Adipose tissue (tissue), 3 donors: ENCODE data around the gene ARMC2. TPM values are rescaled to one million over a fixed set of nuclear protein-coding genes. Genes with fewer than 3 reads are reported as not detected.

Experiments used
- H3K27ac ChIP-seq: one replicate; pipeline ENCODE4 v1.5.1; 2013; ENCODE audit warnings: low read depth, low read length
- WGBS, 3 donors: extraction: QIAGEN DNeasy Blood & Tissue Kit; methylation state at CpG; one replicate each; pipeline ENCODE4 v1.1.7; 2013; 5-methylcytosine and 5-hydroxymethylcytosine counted together
- polyA plus RNA-seq, 3 donors: library from polyadenylated mRNA; stranded (reverse); fragments of 200-250 nt; gene quantifications; one replicate each; pipeline ENCODE4 v1.2.3, GENCODE V29; 2013
- donor health status: healthy with polysubstance abuse.
- donor health status: Bipolar disorder and iron deficiency.
- donor health status: healthy.

The ARMC2 gene
- polyA plus RNA-seq, 3 donors: 0.85 to 9.0 (median 2.8) TPM

- no peak overlapping the region for H3K27ac ChIP-seq
- 35 to 75% (median 45%) methylated on average over 3 of the region's 3 CpGs for WGBS, 3 donors
Measured at GRCh38 chr6:108820006-108820405, 28.2 kb upstream of the ARMC2 start.

GRCh38 chr6:108822401-108822800, 25.8 kb upstream of the ARMC2 start:
- no peak overlapping the region for H3K27ac ChIP-seq
- WGBS, 3 donors: 86 to 92% (median 89%) methylated on average over 4 of the region's 4 CpGs

DNA sequence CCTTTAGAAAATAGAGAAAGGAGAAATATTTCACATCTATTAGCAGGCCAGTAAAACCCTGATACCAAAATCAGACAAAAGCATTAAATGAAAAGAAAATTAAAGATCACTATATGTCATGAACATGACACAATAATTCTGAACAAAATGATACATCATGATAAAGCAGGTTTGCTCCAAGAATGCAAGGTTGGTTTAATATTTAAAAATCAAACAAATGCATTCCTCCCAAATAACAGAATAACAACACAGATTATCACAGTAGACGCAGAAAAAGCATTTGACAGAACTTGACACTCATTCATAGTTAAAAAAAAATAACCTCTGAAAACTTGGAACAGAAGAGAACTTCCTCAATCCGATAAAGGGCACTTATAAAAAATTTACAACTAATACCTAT, 22.9 kb upstream of the ARMC2 start:
- 74 to 97% (median 93%) methylated on average over 2 of the region's 2 CpGs for WGBS, 3 donors
- no peak overlapping the region for H3K27ac ChIP-seq

GRCh38 chr6:108831104-108831503, 17.1 kb upstream of the ARMC2 start:
- WGBS, 3 donors: 56 to 74% (median 61%) methylated on average over 5 of the region's 5 CpGs
- no peak overlapping the region for H3K27ac ChIP-seq

DNA sequence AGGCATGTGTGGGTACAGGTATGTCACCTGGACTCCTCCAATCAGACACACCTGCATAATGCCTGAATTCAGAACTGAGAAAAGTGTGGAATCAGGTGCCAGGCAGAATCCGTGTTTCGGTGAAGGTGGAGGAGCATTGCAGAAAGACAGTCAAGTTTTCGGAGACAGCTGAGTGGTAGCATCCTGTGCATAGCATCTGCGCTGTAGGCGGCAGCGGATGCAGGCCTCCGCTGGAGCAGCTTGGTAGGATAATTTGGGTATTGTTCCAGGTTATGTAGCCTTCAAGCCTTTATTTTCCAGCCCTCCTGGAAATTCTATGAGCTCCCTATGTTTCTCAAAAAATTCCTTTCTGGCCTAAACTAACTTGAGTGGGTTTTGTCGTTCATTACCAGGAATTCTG, 15.5 kb upstream of the ARMC2 start:
- 97 to 98% (median 98%) methylated on average over 8 of the region's 8 CpGs for WGBS, 3 donors
- no peak overlapping the region for H3K27ac ChIP-seq

GRCh38 chr6:108835218-108835850, 12.9 kb upstream of the ARMC2 start:
- WGBS, 3 donors: 35 to 41% (median 40%) methylated on average over 4 of the region's 4 CpGs
- no peak overlapping the region for H3K27ac ChIP-seq

- no peak overlapping the region for H3K27ac ChIP-seq
- WGBS, 3 donors: 90 to 94% (median 92%) methylated on average over 3 of the region's 3 CpGs
Measured at GRCh38 chr6:108836061-108836460, 12.2 kb upstream of the ARMC2 start.

DNA sequence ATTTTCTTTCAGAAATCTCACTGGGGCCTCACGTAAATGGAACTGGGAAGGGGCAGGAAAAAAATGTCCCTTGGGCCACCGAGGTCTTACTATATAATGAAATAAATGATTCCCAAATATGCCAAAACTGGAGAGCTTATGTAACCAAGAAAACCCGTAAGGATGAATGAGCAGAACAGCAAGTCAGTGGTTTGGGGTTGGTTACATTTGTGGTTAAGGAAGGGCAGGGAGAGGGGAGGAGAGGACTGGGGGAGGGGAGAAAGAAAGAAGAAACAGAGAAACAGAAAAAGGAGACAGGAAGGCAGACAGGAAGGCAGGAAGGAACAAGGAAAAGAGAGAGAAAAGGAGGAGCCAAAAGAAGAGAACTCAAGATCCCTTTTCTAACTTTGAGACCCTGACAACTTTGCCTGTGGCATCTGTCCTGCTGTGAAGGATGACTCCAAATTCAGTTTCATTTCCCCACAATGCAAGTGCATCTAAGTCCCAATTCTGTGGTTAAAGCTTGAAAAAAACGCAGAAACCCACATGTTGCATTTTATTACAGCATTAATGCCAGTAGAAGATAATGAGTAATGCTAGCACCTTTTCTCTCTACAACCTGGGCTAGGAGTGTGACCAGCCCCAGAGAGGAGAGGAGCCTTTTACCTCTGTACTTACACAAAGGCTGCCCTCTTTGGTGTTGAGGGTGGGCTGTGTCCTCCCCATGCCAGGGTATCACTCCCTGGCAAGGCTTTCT, 10.8 kb upstream of the ARMC2 start:
- 38 to 79% (median 51%) methylated on average over 4 of the region's 4 CpGs for WGBS, 3 donors

DNA sequence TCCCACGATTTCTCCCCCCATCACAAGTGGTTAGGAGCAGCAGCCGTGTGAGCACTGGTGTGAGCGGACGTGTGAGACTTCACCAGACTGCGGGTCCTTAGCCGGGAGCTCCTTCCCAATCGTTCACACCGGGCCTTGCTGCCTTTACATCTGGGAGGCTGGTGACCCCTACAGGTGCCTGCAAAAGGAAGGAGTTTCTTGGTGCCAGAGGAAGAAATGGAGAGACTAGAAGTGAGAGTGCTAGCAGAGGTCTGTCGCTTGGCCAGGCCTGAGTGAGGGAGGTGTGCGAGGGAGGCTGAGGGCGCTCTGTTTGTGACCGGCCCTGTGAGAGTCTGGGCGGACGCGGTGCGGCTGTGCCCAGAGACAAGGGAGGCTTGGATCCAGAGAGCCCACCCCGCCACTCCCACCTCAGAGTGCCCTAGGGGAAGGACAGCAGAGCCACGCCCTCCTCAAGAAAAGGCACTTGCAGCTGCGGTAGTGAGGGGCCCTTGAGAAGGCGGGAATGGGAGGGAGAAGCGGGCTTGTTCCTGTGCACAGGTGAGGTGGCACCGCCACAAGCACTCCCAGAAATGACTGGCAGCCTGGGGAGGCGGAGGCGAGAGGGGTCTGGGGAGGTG, 10.0 kb upstream of the ARMC2 start:
- 57 to 69% (median 60%) methylated on average over 23 to 24 of the region's 24 CpGs for WGBS, 3 donors

More for the DNA sequence above, 10.8 kb upstream of the ARMC2 start:
- H3K27ac ChIP-seq: no peak overlapping the region

DNA sequence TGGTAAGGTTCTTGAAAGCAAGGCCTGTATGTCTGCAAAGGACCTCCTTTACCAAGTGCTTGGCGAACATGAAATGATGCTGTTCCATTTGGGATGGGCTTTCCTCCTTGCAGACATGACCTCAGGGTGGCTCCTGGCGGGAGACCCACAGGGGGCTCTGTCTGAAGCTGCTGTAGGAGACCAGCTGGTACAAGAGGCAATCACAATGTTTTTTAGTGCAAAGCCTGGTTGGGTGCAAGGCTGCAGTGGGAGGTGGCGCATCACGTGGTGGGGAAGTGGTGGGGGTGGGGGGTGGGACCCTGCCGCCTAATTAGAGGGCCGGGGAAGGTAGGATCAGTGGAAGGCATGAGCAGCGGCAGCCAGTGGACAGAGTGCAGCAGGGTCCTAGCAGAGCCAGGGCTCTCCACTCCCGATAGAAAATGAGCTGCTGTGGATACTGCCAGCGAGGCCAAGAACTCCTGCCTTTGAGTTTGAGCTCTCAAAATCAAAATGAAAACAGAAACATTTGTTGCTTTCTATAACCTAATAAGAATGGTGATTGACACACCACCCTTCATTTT, 9.1 kb upstream of the ARMC2 start:
- 69 to 76% (median 74%) methylated on average over 9 of the region's 9 CpGs for WGBS, 3 donors
- H3K27ac ChIP-seq: no peak overlapping the region

More for the DNA sequence above, 10.0 kb upstream of the ARMC2 start:
- no peak overlapping the region for H3K27ac ChIP-seq

DNA sequence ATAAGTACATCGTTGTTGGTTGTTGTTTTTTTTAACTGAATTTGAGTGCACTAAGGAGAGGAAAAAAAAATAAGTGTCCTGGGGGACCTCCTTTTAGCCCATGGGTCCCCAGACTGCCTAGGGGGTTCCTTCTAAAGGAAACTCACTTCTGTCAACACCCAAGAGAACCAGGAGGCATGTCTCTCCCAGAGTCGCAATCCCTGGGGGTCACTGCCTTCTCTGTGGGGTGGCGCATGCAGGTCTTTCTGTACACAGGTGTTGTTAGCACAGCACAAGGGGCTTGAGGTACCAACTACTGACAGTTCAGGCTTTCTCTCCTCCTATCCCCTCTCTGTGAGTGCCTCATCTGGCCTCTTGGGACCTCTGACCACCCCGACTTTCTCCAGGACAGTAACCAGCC, 7.3 kb upstream of the ARMC2 start:
- 84 to 92% (median 86%) methylated on average over 4 of the region's 4 CpGs for WGBS, 3 donors
- H3K27ac ChIP-seq: no peak overlapping the region

GRCh38 chr6:108841377-108841855, 6.8 kb upstream of the ARMC2 start:
- H3K27ac ChIP-seq: no peak overlapping the region
- WGBS, 3 donors: 57 to 86% (median 69%) methylated on average over 5 of the region's 5 CpGs

DNA sequence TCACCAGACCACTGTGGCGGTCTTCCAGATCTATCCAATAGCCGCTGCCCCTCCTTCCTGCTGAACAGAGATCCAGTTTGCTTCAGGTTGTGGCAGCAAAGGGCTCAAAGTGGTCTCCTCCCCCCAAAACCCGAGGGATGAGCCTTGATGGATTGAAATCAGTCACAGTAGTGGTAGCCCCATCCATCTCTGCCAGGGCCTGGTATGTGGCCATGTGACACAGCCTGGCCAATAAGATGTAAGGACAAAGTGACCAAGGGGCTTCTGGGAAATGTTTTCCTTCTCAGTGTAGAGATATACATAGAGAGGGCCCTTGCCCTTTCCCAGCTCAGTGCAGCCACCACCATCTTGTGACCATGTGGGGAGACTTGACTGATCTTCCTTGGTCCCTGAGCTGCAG, 4.1 kb upstream of the ARMC2 start:
- WGBS, 3 donors: 82 to 88% (median 86%) methylated on average over 3 of the region's 3 CpGs

DNA sequence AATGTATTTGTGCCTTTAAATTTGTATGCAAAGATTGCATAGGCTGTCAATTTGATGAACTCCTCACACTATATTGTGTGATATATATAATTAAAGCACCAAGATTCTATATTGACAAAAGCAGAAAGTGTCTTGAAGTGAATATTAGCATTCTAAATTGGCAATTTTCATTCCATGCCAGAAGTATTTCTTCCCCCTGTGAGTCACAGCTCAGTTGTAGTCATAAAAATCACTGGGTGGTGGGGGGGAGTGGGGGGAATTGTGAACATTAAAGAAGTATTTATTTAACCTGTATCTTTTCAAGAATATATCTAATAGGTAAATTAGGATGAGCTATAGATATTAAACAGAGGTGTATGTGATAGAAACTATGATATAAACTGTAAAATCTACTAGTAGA, 3.1 kb upstream of the ARMC2 start:
- no peak overlapping the region for H3K27ac ChIP-seq

More for the DNA sequence above, 4.1 kb upstream of the ARMC2 start:
- H3K27ac ChIP-seq: no peak overlapping the region

DNA sequence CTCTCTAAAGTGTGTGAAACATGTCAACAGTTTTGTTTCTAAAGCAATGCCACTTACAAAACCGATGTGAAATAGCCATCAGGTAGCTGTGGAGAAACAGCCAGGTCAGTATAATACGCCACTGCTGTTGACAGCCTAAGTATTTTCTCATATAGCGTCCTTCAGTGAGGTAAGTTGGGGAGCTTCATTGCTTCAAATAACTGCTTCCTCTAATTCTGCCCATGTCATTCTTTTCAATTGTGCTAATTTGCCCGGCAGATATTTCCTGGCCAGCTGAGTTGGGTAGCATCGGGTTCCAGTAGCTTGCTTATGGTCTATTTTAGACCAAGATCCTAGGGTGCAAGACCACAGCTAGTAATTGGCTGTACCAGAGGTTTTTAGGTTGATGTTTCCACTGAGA, 2.1 kb upstream of the ARMC2 start:
- 42 to 79% (median 51%) methylated on average over 5 of the region's 5 CpGs for WGBS, 3 donors
- H3K27ac ChIP-seq: no peak overlapping the region

GRCh38 chr6:108846628-108847027, 1.6 kb upstream of the ARMC2 start:
- no peak overlapping the region for H3K27ac ChIP-seq
- 87 to 92% (median 87%) methylated on average over 1 of the region's 1 CpG for WGBS, 3 donors

DNA sequence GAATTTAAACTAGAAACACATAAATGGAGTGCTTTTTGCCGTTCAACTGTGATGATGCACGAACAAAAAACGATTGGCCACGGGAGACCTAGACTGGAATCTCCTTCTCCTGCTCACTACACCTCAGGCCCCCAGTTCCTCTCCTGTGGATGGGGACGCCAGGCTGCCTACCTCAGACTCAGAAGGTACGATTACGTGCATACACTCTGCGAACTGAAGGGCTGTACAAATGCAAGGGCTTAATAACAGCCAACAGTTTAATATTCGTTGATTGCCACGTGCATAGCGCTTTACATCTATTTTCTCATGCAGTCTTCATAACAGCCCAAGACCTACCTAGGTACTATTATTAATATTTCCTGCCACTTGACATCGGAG, 495 bp upstream of the ARMC2 start:
- no peak overlapping the region for H3K27ac ChIP-seq
- WGBS, 3 donors: 31 to 46% (median 41%) methylated on average over 12 of the region's 12 CpGs

- H3K27ac ChIP-seq: no peak overlapping the region
- 51 to 61% (median 51%) methylated on average over 10 of the region's 10 CpGs for WGBS, 3 donors
Measured at GRCh38 chr6:108850669-108851465, 2.6 kb downstream of the ARMC2 start.
